ENCODE results near the gene SUPT4H1.

SUPT4H1 gene

DNA sequence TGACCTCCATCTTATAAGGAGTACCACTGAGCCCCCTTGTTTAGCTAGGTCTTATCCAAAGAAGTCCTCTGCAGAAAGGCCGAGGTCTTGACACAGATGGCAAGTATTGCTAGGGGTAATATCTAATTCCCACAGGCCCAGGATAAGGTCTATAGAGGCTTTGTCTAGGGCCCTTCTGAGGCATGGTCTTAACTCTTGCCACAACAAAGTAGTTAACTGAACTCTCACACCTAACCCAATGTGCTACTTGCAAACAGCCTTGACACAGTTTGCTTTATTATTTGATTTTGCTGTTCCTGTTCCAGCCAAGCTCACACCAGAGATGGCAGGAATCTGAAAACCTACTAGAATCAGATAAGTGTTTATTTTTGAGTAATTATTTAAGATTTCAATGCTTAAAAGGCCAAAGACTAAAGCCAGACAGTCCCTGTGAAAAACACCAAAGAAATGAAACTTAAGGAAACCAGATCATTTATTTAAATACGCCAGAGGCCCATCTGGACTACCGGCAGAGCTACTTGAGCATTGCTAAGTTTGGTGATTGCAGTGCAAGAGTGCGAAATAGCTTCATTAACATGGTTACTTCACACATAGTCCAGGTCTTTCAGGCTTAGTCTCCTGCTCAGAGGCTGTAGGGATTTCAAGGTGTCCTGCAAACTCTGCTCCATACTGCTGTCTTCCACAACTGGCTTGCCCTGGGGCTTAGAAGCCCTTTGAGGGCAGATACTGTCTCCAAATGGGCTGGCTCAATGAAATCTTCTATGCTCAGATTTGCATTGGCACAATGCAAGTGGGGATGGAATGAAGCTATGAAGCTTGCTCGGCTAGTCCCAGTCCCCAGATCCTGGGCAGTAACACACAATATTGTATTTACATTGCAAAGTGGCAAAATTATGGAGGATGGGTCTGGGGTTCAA lies 28.5 kb upstream of the SUPT4H1 start:
- DNase-seq, result no peak

GRCh38 chr17:58379511-58379824 lies 27.5 kb upstream of the SUPT4H1 start:
- DNase-seq, result no peak

DNA sequence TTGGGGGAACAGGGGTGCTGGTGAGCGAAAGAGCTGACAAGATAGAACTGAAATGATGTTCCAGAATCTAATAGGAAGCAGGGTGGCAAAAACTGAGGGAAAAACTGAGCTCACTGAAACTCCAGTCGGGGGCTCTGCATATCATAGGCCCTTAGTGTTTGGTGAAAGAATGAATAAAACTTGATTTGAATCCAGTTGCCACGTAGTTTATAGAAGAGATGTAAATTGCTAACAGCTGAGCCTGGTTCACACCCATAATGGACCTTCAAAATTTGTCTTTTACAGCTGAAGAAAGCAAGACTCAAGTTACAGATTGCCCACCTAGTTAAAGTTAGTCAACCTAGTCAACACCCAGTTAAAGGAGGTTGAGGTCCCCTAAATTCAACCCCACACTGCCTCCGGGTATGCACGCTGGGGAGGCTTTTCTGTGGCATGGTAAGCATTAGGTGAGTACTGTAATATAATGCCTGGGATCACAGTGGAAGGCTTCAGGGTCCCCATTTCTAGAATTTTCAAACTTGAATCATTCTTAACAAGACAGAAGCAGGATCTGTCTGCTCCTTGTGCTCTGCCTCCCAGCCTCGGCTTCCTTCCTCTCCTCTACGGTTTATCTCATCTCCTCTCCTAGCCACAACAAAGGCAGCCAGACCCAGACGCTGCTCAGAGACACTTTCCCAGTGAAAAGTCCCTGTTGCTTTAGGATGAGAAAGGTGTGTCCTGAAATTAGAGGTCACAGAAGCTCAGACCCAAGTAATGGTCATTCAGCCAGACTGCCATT lies 26.9 kb upstream of the SUPT4H1 start:
- DNase-seq, result peak in 1 of 5 donors; percentile 6

DNA sequence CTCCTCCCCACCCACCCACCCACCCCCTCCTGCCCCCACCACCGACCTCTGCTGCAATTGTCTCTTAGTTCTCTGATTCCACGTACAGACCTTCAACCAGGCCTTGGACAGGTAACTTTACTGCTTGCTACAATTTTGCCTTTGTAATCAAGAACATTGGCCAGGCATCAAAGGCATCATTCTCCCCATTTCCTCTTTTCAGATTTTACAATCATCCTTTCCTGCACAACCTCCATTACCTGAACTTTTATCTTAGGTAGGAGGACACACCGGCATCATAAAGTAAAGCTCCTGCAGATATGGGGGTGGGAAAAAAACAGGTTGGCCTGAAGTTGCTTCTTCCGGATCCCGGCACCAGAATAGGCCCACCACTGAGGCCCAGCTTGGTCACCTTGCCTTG lies 25.7 kb upstream of the SUPT4H1 start:
- no peak for DNase-seq

- no peak for DNase-seq
These were observed 25.1 kb upstream of the SUPT4H1 start for GRCh38 chr17:58377093-58377601.

GRCh38 chr17:58376472-58377000 lies 24.5 kb upstream of the SUPT4H1 start:
- no peak for DNase-seq

- no peak for DNase-seq
These were observed 23.8 kb upstream of the SUPT4H1 start for GRCh38 chr17:58375811-58376210.

GRCh38 chr17:58375256-58375655 lies 23.3 kb upstream of the SUPT4H1 start:
- no peak for DNase-seq

DNA sequence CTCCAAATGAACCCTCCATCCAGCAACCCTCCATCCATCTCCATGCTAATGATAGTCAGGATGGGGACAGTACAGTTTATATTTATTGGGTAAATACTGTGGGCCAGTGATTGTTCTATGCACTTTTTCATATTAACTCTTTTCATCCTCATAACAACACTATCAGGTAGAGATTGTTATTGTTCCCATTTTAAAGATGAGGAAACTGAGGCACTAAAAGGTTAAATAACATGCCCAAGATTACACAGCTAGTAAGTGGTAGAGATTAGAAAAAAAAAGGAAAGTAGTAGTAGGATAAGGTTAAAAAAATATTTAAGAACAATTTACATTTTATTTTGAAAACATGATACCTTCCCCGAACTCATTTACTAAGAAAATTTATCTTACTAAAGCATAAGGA lies 21.9 kb upstream of the SUPT4H1 start:
- no peak for DNase-seq

DNA sequence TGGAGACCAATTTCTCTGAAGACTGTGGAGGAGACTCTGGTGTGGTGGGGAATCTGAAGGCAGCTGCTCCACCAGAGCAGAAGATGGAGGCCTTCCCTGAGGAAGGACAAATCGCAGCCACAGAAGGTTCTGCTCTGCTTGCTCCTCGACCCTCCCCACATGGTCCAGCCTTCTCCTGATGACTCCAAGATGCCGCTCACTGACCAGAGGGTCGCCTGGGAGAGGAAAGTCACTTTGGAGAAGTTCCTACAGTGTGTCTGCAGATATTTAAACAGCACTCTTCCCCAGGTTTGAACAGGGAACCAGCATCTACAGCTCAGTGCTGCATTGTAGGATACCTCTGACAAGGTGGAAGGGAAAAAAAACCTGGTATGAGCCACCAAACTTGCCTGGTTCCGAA lies 21.0 kb upstream of the SUPT4H1 start:
- DNase-seq, result no peak

DNA sequence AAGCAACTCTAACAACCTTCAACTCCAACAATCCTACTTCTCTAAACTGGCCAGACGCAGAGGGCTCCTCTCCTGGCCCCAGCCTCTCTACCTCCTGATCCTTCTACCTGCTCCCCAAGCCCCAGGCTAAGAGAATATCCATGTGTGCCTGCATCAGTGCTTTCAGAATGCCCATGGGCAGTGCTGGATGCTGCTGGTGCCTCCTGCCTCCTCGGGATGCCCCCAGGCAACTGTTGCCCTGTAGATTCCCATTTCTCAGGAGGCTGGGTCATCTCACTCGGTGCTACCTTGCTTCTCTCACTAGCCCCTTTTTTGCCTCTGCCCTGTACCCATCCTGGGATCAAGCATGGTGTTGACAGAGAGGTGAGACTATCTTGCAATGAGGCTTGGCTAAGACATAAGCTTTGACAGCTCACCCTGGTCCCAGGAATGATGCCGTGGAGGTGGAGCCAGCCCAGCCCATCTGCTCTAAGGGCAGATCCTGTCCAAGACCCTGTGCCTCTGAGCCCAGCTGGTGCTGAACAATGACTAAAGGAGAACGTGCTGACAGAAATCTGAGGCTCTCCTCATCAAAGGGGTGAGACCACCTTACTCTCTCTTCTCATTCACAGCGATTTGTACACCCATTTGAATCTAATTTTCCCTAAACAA lies 19.4 kb upstream of the SUPT4H1 start:
- no peak for DNase-seq

DNA sequence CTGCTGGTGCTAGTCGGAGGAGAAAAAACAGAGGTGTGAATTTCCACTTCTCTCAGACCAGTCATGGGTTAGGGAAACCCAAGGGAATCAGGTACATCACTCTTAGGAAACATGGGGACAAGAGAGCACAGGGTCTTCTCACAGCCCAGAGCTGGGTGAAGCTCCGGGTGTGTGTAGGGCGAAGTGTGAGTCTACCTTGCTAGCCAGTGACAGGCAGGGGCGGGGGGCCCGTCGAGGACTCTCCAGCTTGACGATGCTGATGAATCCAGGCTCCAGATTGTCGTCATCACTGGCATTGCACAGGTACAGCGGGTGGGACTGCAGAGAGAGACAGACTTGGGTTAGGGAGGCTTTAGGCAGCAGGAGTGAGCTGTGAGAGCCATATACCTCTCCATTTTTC lies 18.7 kb upstream of the SUPT4H1 start:
- no peak for DNase-seq

DNA sequence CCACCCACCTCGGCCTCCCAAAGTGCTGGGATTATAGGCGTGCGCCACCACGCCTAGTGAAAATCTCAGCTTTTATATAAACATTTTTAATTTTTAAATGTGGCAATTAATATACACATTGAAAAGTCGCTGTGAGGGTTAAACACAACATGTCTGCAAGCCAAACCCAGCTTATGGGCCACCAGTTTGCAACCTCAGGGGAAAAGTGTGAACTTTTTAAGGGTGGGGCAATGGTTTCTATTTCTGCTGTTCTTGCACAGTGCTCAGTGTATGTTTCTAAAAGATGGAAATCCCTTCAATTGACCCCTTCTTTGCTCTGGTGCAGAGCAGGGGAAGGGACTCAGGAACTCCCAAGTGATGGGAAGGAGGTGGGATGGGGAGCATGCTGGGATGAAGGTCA lies 18.3 kb upstream of the SUPT4H1 start:
- DNase-seq, result no peak

DNA sequence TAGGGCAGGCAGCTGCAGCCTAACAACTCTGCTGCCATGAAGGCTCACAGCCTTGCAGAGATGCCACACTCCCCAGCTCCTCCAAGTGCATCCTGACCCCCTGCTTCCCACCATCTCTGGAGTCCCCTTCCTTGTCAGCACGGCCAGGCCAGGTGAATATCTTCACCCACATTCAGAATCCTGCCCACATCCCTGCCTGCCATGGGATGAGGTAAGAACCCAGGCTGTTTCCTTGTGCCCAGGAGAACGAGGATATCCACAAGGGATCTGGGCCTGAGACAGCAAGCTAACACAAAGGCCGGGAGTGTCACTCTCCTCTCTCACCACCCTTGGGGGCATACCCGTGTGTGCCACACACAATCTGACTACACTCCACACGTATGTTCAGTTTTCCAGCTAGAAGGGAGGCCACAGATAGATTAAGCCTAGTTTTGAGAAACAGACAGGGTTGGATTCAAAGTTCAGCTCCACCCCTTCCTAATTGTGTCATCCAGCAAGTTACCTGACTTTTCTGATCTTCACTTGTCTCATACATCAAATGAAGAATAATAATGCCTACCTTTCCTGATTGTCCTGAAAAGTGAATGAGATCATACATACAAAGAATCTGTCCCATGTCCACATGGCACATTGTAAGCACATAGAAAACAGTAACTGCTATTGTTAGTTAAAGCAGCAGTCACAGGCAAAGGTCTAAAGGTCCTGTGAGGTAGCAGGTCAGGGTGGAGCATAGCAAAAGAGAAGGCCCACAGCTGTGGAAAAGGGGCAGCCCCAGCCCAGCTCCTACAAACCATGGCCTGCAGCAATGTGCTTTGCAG lies 17.4 kb upstream of the SUPT4H1 start:
- DNase-seq, result no peak

DNA sequence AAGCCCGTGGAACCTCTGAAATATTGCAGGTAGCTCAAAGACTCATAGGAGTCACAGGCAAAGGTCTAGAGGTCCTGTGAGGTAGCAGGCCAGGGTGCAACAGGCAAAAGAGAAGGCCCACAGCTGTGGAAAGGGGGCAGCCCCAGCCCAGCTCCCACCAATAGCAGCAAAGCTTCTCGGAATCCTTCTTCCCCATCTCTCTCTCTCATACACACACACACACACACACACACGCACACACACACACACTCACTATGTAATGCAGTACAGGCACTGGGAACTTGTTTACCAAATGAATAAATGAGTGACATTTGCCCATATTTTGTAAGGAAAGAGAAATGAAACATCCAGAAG lies 16.8 kb upstream of the SUPT4H1 start:
- DNase-seq, result no peak

GRCh38 chr17:58367461-58367860 lies 15.5 kb upstream of the SUPT4H1 start:
- DNase-seq, result no peak

- DNase-seq, result no peak
These were observed 14.1 kb upstream of the SUPT4H1 start for GRCh38 chr17:58365980-58366595.

DNA sequence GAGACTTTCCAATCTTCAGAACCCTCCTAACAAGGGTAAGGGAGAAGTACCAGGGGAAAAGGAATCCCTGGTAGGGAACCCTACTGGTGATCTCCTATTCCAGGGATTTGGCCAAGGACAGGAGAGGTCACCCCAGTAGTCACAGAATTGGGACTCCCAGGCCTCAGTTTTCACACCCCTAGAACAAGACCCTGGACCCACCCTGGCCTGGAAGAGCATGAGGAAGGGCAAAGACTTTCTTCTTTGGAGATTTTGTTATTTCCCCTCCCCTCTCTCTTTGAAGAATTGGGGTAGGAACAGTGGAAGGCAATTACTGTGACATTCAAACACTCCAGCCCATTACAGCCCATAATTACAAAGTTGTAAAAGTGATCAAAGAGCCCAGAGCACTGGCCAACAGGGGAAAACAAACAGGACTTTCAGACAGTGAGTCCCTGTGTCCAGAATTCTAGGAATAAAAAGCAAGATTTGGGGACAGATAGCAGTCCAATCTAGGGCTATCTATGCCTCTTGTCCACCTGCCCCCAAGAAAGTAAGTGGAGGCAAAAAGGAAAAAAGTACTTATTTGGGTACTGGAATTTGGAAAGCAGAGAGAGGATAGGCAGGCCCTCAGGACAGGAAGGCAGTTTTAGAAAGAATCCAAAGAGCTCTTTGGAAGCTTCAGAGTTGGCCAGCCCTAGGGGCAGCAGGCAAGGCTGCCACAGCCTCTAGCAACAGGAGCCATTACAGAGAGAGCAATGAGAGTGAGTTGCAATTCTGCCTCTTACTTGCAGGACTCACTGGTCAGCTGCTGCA lies 13.4 kb upstream of the SUPT4H1 start:
- DNase-seq, result no peak

GRCh38 chr17:58364270-58364942 lies 12.4 kb upstream of the SUPT4H1 start:
- DNase-seq, result no peak

GRCh38 chr17:58363457-58364185 lies 11.6 kb upstream of the SUPT4H1 start:
- DNase-seq, result no peak

Measured in T-helper 1 cell (primary cell).